Gastrocnemius medialis (tissue), 4 donors: ENCODE measurements around the gene PGPEP1.

Source experiments
- CTCF ChIP-seq, 5 experiments: fragments of 450-650 bp in 3 of 5; fragments of 200-600 bp in 2 of 5; sonication (generic) in 2 of 5; IDR thresholded peaks in 4 of 5; conservative IDR thresholded peaks in 1 of 5; 1 replicate in 4 of 5; 2 replicates in 1 of 5; pipeline ENCODE4 v1.5.1; 2016 to 2019; ENCODE audit warnings: antibody characterized with exemption in 5 of 5, mild to moderate bottlenecking in 3 of 5, moderate library complexity in 3 of 5
- POLR2A ChIP-seq, 2 donors: fragments of 450-650 bp; IDR thresholded peaks; one replicate each; pipeline ENCODE4 v1.6.1; 2017; ENCODE audit warnings: antibody characterized with exemption in 2 of 2, mild to moderate bottlenecking in 2 of 2, moderate library complexity in 2 of 2

- TF ChIP-seq POLR2A (IDR thresholded peaks at IDR 0.05): no peak
- no peak for TF ChIP-seq CTCF (IDR thresholded peaks at IDR 0.05 in 4 of 5, conservative IDR thresholded peaks at IDR 0.05 in 1 of 5)
Observed at GRCh38 chr19:18406749-18407148, 66.4 kb downstream of the PGPEP1 start.
